WTC11 (cell line): ENCODE data around the gene ENPP7.

Experiments used
- ETV6 ChIP-seq: sonication (generic); formaldehyde crosslinking; IDR thresholded peaks from 2 replicates; pipeline ENCODE4 v1.8.1; 2022; ENCODE audit warnings: mild to moderate bottlenecking, missing genetic modification reagents
- NFE2L1 ChIP-seq: sonication (generic); formaldehyde crosslinking; IDR thresholded peaks from 2 replicates; pipeline ENCODE4 v1.8.1; 2023; ENCODE audit warnings: missing genetic modification reagents
- TEAD4 ChIP-seq: sonication (generic); formaldehyde crosslinking; IDR thresholded peaks from 2 replicates; pipeline ENCODE4 v1.8.0; 2022; ENCODE audit warnings: mild to moderate bottlenecking, missing genetic modification reagents
- ZBTB21 ChIP-seq: sonication (generic); formaldehyde crosslinking; IDR thresholded peaks from 2 replicates; pipeline ENCODE4 v1.8.1; 2023; ENCODE audit warnings: mild to moderate bottlenecking, missing genetic modification reagents, borderline replicate concordance
- TF ChIP-seq, protein P1 (sequence below): sonication (generic); formaldehyde crosslinking; IDR thresholded peaks from 2 replicates; pipeline ENCODE4 v1.8.0; 2022; ENCODE audit warnings: mild to moderate bottlenecking, missing genetic modification reagents
- TF ChIP-seq, protein P2 (sequence below): fragments of 200-600 bp; IDR thresholded peaks from 2 replicates; pipeline ENCODE4 v1.8.0; 2022; ENCODE audit warnings: antibody characterized with exemption

DNA sequence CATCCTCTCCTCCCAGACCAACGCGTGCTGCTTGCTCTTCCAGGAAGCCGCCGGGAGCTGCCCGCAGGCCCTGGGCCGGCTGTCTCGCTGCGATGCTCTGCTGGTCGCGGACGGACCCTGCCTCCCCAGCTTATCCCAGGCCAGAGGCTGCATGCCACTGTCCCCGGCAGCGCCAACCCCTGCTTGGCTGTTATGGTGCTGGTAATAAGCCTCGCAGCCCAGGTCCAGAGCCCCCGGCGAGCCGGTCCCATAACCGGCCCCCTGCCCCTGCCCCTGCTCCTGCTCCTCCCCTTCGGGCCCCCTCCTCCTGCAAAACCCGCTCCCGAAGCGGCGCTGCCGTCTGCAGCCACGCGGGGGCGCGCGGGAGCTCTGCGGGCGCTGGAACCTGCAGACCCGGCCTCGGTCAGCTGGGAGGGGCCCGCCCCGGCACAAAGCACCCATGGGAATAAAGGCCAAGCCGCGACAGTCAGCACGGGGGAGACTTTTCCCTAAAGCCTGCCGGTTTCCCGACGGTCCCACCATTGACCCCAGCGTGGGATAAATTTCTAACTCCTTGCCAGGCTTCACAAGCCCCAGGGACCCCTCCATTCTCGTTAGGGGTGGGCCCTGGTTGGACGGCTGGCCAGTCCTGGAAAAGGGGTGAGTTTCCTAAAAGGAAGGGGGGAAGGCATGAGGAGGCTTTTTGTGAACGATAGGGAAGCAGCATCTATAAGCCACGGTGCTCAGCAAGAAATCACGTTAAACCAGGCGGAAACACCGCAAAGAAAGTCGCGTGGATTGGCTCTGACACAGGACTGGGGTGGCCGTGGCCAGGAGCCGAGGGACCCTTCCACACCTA lies 11.2 kb downstream of the ENPP7 start:
- TF ChIP-seq, protein P1, sequence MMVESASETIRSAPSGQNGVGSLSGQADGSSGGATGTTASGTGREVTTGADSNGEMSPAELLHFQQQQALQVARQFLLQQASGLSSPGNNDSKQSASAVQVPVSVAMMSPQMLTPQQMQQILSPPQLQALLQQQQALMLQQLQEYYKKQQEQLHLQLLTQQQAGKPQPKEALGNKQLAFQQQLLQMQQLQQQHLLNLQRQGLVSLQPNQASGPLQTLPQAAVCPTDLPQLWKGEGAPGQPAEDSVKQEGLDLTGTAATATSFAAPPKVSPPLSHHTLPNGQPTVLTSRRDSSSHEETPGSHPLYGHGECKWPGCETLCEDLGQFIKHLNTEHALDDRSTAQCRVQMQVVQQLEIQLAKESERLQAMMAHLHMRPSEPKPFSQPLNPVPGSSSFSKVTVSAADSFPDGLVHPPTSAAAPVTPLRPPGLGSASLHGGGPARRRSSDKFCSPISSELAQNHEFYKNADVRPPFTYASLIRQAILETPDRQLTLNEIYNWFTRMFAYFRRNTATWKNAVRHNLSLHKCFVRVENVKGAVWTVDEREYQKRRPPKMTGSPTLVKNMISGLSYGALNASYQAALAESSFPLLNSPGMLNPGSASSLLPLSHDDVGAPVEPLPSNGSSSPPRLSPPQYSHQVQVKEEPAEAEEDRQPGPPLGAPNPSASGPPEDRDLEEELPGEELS (CRISPR knock-in tag), result no peak
- TF ChIP-seq, protein P2, sequence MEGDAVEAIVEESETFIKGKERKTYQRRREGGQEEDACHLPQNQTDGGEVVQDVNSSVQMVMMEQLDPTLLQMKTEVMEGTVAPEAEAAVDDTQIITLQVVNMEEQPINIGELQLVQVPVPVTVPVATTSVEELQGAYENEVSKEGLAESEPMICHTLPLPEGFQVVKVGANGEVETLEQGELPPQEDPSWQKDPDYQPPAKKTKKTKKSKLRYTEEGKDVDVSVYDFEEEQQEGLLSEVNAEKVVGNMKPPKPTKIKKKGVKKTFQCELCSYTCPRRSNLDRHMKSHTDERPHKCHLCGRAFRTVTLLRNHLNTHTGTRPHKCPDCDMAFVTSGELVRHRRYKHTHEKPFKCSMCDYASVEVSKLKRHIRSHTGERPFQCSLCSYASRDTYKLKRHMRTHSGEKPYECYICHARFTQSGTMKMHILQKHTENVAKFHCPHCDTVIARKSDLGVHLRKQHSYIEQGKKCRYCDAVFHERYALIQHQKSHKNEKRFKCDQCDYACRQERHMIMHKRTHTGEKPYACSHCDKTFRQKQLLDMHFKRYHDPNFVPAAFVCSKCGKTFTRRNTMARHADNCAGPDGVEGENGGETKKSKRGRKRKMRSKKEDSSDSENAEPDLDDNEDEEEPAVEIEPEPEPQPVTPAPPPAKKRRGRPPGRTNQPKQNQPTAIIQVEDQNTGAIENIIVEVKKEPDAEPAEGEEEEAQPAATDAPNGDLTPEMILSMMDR, result peak; percentile 92
- TF ChIP-seq TEAD4 (CRISPR knock-in tag) (no peak), ZBTB21 (CRISPR knock-in tag) (peak; percentile 51; the same call in 1 of the 2 replicates), NFE2L1 (CRISPR knock-in tag) (no peak), ETV6 (no peak)
